Esophagus muscularis mucosa (tissue), 4 donors: ENCODE measurements around the gene CAMLG. TPM values are rescaled to one million over a fixed set of nuclear protein-coding genes. Genes with fewer than 3 reads are reported as not detected.

Source experiments
- DNase-seq: peaks from one replicate; pipeline ENCODE4 v3.0.0-alpha.2; 2017; ENCODE audit errors: extremely low spot score
- H3K27ac ChIP-seq, 4 donors: fragments of 200-600 bp; sonication (generic); replicated peaks in 1 of 4; 1 replicate in 3 of 4; 2 replicates in 1 of 4; pipeline ENCODE4 v1.5.1; 2016 to 2019; ENCODE audit warnings: mild to moderate bottlenecking in 1 of 4
- H3K27me3 ChIP-seq, 4 donors: fragments of 200-600 bp; sonication (generic); one replicate each; pipeline versions ENCODE4 v1.5.1 to v1.6.0; 2016 to 2019
- H3K36me3 ChIP-seq, 4 donors: fragments of 200-600 bp; sonication (generic); one replicate each; pipeline ENCODE4 v1.5.1; 2016 to 2019
- H3K4me1 ChIP-seq, 4 donors: fragments of 200-600 bp; sonication (generic); one replicate each; pipeline ENCODE4 v1.5.1; 2016 to 2019
- H3K4me3 ChIP-seq, 4 donors: fragments of 200-600 bp; sonication (generic); 1 replicate in 2 of 4; 2 replicates in 2 of 4; pipeline ENCODE4 v1.5.1; 2016 to 2019; ENCODE audit warnings: mild to moderate bottlenecking in 4 of 4, moderate library complexity in 1 of 4
- H3K9me3 ChIP-seq, 4 donors: fragments of 200-600 bp; sonication (generic); 1 replicate in 3 of 4; 2 replicates in 1 of 4; pipeline ENCODE4 v1.5.1; 2016 to 2019
- EP300 ChIP-seq: sonication (generic); formaldehyde crosslinking; IDR thresholded peaks from one replicate; pipeline ENCODE4 v1.6.1; 2017; ENCODE audit warnings: antibody characterized with exemption
- POLR2A ChIP-seq: fragments of 450-650 bp; IDR thresholded peaks from one replicate; pipeline ENCODE4 v1.6.1; 2017; ENCODE audit warnings: antibody characterized with exemption, moderate library complexity, mild to moderate bottlenecking, low read depth
- POLR2AphosphoS5 ChIP-seq, 2 donors: sonication (generic); formaldehyde crosslinking; IDR thresholded peaks; one replicate each; pipeline ENCODE4 v1.6.1; 2017; ENCODE audit warnings: antibody characterized with exemption in 2 of 2
- WGBS: methylation state at CpG from one replicate; pipeline ENCODE4 v1.1.5; 2018; 5-methylcytosine and 5-hydroxymethylcytosine counted together
- intact Hi-C: fragments of 100-400 bp; cut with DNase I; formaldehyde crosslinking; loops from one replicate; pipeline ENCODE4 v1.15.1; 2023
- small RNA-seq, 3 donors: library from RNA; depleted of rRNA; stranded (forward); fragments of <200 nt; gene quantifications; one replicate each; pipeline ENCODE3, GENCODE V24; 2016
- total RNA-seq, 4 donors: library from RNA; depleted of rRNA; stranded (reverse); fragments of >200 nt; gene quantifications; one replicate each; pipeline versions ENCODE4 v1.1.0 to v1.2.1, GENCODE V29; 2016
- TF ChIP-seq, protein P1 (sequence below), 3 experiments: fragments of 200-600 bp in 2 of 3; fragments of 450-650 bp in 1 of 3; sonication (generic) in 2 of 3; IDR thresholded peaks; one replicate each; pipeline ENCODE4 v1.5.1; 2017 to 2019; ENCODE audit warnings: antibody characterized with exemption in 3 of 3, mild to moderate bottlenecking in 2 of 3, moderate library complexity in 1 of 3

The CAMLG gene
- total RNA-seq, 4 donors from 2014 or later = 38.5 to 54.4 (median 49.8) TPM

DNA sequence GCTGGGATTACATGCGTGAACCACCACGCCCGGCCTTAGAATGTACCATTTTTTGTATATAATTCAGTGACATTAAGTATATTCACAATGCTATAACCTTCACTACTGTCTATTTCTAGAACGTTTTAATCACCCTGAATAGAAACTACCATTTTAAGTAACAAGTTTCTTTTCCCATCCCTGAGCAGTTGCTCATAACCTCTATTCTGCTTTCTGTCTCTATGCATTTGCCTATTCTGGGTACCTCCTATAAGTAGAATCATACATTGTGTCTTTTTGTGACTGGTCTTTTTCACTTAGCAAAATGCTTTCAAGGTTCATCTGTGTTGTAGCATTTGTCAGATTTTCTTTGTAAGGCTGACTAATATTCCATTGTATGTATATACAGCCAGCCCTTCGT, 60.1 kb downstream of the CAMLG start:
- Histone ChIP-seq H3K36me3 (peaks cover 47 to 100% (median 86%) of the 10 kb centered on the region in 4 donors), H3K9me3 (no peaks in the 10 kb centered on the region), H3K4me3 (no peak overlapping the region), H3K27ac (no peak overlapping the region), H3K27me3 (no peaks in the 10 kb centered on the region), H3K4me1 (no peaks in the 10 kb centered on the region)
- no peak for DNase-seq
- 83% methylated on average over 5 of the region's 5 CpGs for WGBS
- TF ChIP-seq POLR2AphosphoS5 (IDR thresholded peaks at IDR 0.05) (no peak), EP300 (no peak), POLR2A (no peak)
- TF ChIP-seq, protein P1, sequence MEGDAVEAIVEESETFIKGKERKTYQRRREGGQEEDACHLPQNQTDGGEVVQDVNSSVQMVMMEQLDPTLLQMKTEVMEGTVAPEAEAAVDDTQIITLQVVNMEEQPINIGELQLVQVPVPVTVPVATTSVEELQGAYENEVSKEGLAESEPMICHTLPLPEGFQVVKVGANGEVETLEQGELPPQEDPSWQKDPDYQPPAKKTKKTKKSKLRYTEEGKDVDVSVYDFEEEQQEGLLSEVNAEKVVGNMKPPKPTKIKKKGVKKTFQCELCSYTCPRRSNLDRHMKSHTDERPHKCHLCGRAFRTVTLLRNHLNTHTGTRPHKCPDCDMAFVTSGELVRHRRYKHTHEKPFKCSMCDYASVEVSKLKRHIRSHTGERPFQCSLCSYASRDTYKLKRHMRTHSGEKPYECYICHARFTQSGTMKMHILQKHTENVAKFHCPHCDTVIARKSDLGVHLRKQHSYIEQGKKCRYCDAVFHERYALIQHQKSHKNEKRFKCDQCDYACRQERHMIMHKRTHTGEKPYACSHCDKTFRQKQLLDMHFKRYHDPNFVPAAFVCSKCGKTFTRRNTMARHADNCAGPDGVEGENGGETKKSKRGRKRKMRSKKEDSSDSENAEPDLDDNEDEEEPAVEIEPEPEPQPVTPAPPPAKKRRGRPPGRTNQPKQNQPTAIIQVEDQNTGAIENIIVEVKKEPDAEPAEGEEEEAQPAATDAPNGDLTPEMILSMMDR (IDR thresholded peaks at IDR 0.05) = no peak
- intact Hi-C loops = loop anchor here (10.0 kb wide), 1 partner anchor 104 kb away; no protein-coding TSS in a partner anchor

Small RNA genes lying within 50 kb of the gene (small RNA-seq; reads per million reads assigned to genes)
- gene RNU6-1164P = 0 reads per million in 3 donors
- gene RNU6-757P = 0 reads per million in 3 donors

Other genes starting within 250 kb of the CAMLG start
- 10 to 100 TPM; 55.5 to 95.5 (median 77.1) TPM for gene JADE2, start 212.9 kb upstream of the CAMLG start, total RNA-seq
- gene SAR1B, start 105.7 kb upstream of the CAMLG start, total RNA-seq = 10 to 100 TPM; 32.1 to 43.9 (median 35.9) TPM
- gene SEC24A, start 89.8 kb upstream of the CAMLG start, total RNA-seq = 10 to 100 TPM; 12.8 to 17.9 (median 14.7) TPM
- 10 to 100 TPM; 29.2 to 33.2 (median 30.5) TPM for gene DDX46, start 20.2 kb downstream of the CAMLG start, total RNA-seq
- 10 to 100 TPM; 54.0 to 76.4 (median 61.6) TPM for gene C5orf24, start 107.4 kb downstream of the CAMLG start, total RNA-seq
- gene TXNDC15, start 135.8 kb downstream of the CAMLG start, total RNA-seq = 100 to 1,000 TPM in 2 of 4 donors, 10 to 100 TPM in 2; 71.4 to 123 (median 93.9) TPM
- 10 to 100 TPM in 2 of 4 donors, 1 to 10 TPM in 2; 6.8 to 11.6 (median 10.4) TPM for gene PCBD2, start 166.6 kb downstream of the CAMLG start, total RNA-seq
- under 1 TPM in 2 of 4 donors, not detected in 2; 0.42 to 0.65 TPM for gene CATSPER3, start 229.4 kb downstream of the CAMLG start, total RNA-seq